Esophagus mucosa (tissue), 1 donor: Measurements from ENCODE around the gene AHRR. TPM values are rescaled to one million over a fixed set of nuclear protein-coding genes. Genes with fewer than 3 reads are reported as not detected.
"Not testable (repeated sequence)": the region's sequence is repeated elsewhere in the genome, so short reads cannot be mapped to it uniquely, and the experiment has no call there.

Source experiments
- ATAC-seq: fragments of 200-7000 bp; cut with Tn5 transposase; one replicate; pipeline ENCODE4 v1.9.1; 2020
- total RNA-seq: library from RNA; stranded (reverse); gene quantifications from one replicate; pipeline ENCODE4 v1.2.4, GENCODE V29; 2023
- donor health status: DM: yes; HTN: yes; CAD: no.

AHRR gene
- total RNA-seq, 1 donor from 2014 or later: 1.1 TPM

- ATAC-seq: no peak
Measured at GRCh38 chr5:398475-399295, 77.2 kb downstream of the AHRR start.

GRCh38 chr5:399296-400281 lies 78.1 kb downstream of the AHRR start:
- ATAC-seq: peak; percentile 64

GRCh38 chr5:400282-401145 lies 79.0 kb downstream of the AHRR start:
- peak; percentile 19 for ATAC-seq

GRCh38 chr5:401146-402034 lies 79.9 kb downstream of the AHRR start:
- no peak for ATAC-seq

- not testable (repeated sequence) for ATAC-seq
Measured at GRCh38 chr5:402219-402614, 80.7 kb downstream of the AHRR start.

- no peak for ATAC-seq
Measured at GRCh38 chr5:402615-403359, 81.3 kb downstream of the AHRR start.

- ATAC-seq: no peak
Measured at GRCh38 chr5:403995-404394, 82.5 kb downstream of the AHRR start.

GRCh38 chr5:404666-405241 lies 83.2 kb downstream of the AHRR start:
- ATAC-seq: no peak

- ATAC-seq: no peak
Measured at GRCh38 chr5:405421-405820, 83.9 kb downstream of the AHRR start.

GRCh38 chr5:406041-406440 lies 84.5 kb downstream of the AHRR start:
- no peak for ATAC-seq

- no peak for ATAC-seq
Measured at GRCh38 chr5:407051-407450, 85.5 kb downstream of the AHRR start.

- no peak for ATAC-seq
Measured at GRCh38 chr5:407801-408268, 86.3 kb downstream of the AHRR start.

- no peak for ATAC-seq
Measured at GRCh38 chr5:410911-411517, 89.5 kb downstream of the AHRR start.

- no peak for ATAC-seq
Measured at GRCh38 chr5:411728-412127, 90.2 kb downstream of the AHRR start.

- peak; percentile 20 for ATAC-seq
Measured at GRCh38 chr5:414991-415927, 93.7 kb downstream of the AHRR start.

GRCh38 chr5:415928-416635 lies 94.6 kb downstream of the AHRR start:
- peak; percentile 39 for ATAC-seq

GRCh38 chr5:416636-416960 lies 95.1 kb downstream of the AHRR start:
- no peak for ATAC-seq
